ENCODE measurements around the gene NAT14. TPM values are rescaled to one million over a fixed set of nuclear protein-coding genes. Genes with fewer than 3 reads are reported as not detected.

NAT14 gene
- total RNA-seq, 4 donors from 2014 or later, result 1.3 to 4.3 (median 2.9) TPM

- H3K36me3 ChIP-seq, result no peaks in the 10 kb centered on the region
- no peaks in the 10 kb centered on the region for H3K27me3 ChIP-seq
- DNase-seq, result no peak
- H3K27ac ChIP-seq, result no peak overlapping the region
- H3K4me3 ChIP-seq, result no peak overlapping the region
- intact Hi-C loops (cut with DNase I), result no loop called here
- TF ChIP-seq POLR2A (IDR thresholded peaks at IDR 0.05), result no peak
- TF ChIP-seq, protein P1, sequence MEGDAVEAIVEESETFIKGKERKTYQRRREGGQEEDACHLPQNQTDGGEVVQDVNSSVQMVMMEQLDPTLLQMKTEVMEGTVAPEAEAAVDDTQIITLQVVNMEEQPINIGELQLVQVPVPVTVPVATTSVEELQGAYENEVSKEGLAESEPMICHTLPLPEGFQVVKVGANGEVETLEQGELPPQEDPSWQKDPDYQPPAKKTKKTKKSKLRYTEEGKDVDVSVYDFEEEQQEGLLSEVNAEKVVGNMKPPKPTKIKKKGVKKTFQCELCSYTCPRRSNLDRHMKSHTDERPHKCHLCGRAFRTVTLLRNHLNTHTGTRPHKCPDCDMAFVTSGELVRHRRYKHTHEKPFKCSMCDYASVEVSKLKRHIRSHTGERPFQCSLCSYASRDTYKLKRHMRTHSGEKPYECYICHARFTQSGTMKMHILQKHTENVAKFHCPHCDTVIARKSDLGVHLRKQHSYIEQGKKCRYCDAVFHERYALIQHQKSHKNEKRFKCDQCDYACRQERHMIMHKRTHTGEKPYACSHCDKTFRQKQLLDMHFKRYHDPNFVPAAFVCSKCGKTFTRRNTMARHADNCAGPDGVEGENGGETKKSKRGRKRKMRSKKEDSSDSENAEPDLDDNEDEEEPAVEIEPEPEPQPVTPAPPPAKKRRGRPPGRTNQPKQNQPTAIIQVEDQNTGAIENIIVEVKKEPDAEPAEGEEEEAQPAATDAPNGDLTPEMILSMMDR (IDR thresholded peaks at IDR 0.05), result no peak
- H3K4me1 ChIP-seq, result peaks cover 24 to 37% (median 24%) of the 10 kb centered on the region in 3 donors
- H3K9me3 ChIP-seq, result no peaks in the 10 kb centered on the region
- WGBS, 2 donors, result 60 to 72% methylated on average over 1 to 8 of the region's 15 CpGs
These were observed 21.4 kb upstream of the NAT14 start for GRCh38 chr19:55463583-55464031.

GRCh38 chr19:55464039-55464661, 20.8 kb upstream of the NAT14 start:
- H3K36me3 ChIP-seq, result no peaks in the 10 kb centered on the region
- intact Hi-C loops (cut with DNase I), result no loop called here
- no peak for DNase-seq
- H3K27ac ChIP-seq, result no peak overlapping the region
- H3K4me1 ChIP-seq, result peaks cover 24 to 37% (median 24%) of the 10 kb centered on the region in 3 donors
- H3K4me3 ChIP-seq, result no peak overlapping the region
- 50 to 62% methylated on average over 6 to 10 of the region's 23 CpGs for WGBS, 2 donors
- no peaks in the 10 kb centered on the region for H3K27me3 ChIP-seq
- TF ChIP-seq, protein P1 (IDR thresholded peaks at IDR 0.05), result no peak
- no peak for TF ChIP-seq POLR2A (IDR thresholded peaks at IDR 0.05)
- no peaks in the 10 kb centered on the region for H3K9me3 ChIP-seq

DNA sequence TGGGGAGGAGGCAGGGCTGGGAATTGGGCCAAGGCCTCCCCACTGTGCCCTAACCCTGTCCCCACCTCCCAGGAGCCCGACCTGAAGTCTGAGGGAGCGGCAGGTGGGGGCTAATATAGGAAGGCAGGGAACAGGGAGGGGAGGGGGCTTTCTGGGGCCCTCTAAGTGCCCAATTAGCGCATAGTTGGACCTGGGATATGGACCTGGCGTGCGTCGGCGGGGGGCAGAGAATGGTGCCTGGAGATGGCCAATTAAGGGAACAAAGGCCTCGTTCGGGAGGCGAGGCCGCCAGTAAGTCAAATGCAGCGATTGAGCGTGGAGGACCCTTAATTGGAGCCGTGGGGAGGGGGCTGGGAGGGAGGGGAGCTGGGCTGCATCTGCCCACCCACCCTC, 20.3 kb upstream of the NAT14 start, which contains the start of gene C19orf85:
Gene C19orf85, minus strand, starts transcription at position 90 of the 393 bp plus-strand sequence. CDS start 197 bp downstream, outside the sequence.
- Histone ChIP-seq H3K4me3 (no peak within 1 kb of the TSS), H3K27ac (no peak within 1 kb of the TSS), H3K9me3 (no peaks in the 10 kb centered on the region), H3K27me3 (no peaks in the 10 kb centered on the region), H3K4me1 (peaks cover 22 to 33% (median 24%) of the 10 kb centered on the region in 3 donors), H3K36me3 (no peaks in the 10 kb centered on the region)
- TF ChIP-seq, protein P1 (IDR thresholded peaks at IDR 0.05), result no peak
- no peak for TF ChIP-seq POLR2A (IDR thresholded peaks at IDR 0.05)
- intact Hi-C loops (cut with DNase I), result loop anchor here (5.0 kb wide), 1 partner anchor 38 kb away; no protein-coding TSS in a partner anchor
- 63 to 75% methylated on average over 6 to 13 of the region's 14 CpGs for WGBS, 2 donors
- no peak for DNase-seq

DNA sequence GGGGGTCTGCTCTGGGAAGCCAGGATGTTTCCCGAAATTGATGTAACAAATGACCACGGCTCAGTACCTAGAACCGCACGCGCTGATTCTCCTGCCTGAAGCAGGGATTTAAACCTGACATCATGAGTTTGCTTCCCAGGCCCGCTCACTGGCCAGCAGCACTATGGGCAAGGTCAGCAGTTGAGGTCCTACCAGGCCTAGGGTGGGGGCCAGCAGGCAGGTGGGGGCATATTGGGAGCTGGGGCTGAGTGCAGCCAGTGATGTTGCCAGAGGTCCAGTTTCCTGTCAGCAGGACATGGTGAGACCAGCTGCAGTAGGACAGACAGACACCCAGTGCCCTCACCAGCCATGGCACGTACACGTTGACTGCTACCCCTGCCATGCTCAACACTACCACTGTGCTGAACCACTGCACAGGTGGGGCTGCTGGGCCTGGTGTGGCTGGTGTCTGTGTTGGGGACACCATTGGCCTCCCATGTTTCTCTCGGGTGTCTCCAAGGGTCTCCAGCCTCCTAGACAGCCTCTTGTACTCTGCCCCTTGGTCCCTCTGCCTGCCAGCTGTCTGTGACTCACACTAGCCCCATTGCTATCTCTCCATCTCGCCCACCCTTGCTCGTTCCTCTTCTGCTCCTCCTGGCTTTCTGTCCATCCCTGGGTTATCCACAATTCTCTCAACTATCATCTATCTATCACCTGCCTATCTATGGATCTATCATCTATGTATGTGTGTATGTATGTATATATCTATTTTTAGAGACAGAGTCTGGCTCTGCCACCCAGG, 19.3 kb upstream of the NAT14 start:
- TF ChIP-seq POLR2A (IDR thresholded peaks at IDR 0.05), result no peak
- TF ChIP-seq, protein P1 (IDR thresholded peaks at IDR 0.05), result no peak
- WGBS, 2 donors, result 62 to 64% methylated on average over 5 of the region's 11 CpGs
- Histone ChIP-seq H3K4me1 (peaks cover 14 to 23% (median 20%) of the 10 kb centered on the region in 3 donors), H3K4me3 (no peak overlapping the region), H3K27ac (no peak overlapping the region), H3K27me3 (no peaks in the 10 kb centered on the region), H3K9me3 (no peaks in the 10 kb centered on the region), H3K36me3 (no peaks in the 10 kb centered on the region)
- intact Hi-C loops (cut with DNase I), result loop anchor here (5.0 kb wide), 1 partner anchor 37 kb away; no protein-coding TSS in a partner anchor
- no peak for DNase-seq

GRCh38 chr19:55466241-55466614, 18.8 kb upstream of the NAT14 start:
- WGBS, 2 donors, result 83 to 98% methylated on average over 4 of the region's 4 CpGs

More at GRCh38 chr19:55466241-55466614, 18.8 kb upstream of the NAT14 start:
- H3K27me3 ChIP-seq, result no peaks in the 10 kb centered on the region
- no peaks in the 10 kb centered on the region for H3K36me3 ChIP-seq
- H3K4me3 ChIP-seq, result no peak overlapping the region
- H3K27ac ChIP-seq, result no peak overlapping the region
- TF ChIP-seq POLR2A (IDR thresholded peaks at IDR 0.05), result no peak
- TF ChIP-seq, protein P1 (IDR thresholded peaks at IDR 0.05), result no peak
- H3K9me3 ChIP-seq, result no peaks in the 10 kb centered on the region
- H3K4me1 ChIP-seq, result peaks cover 12 to 18% (median 14%) of the 10 kb centered on the region in 3 donors
- intact Hi-C loops (cut with DNase I), result loop anchor here (5.0 kb wide), 1 partner anchor 36 kb away; no protein-coding TSS in a partner anchor
- no peak for DNase-seq

Data from esophagus squamous epithelium (tissue), 5 donors.